Measurements from ENCODE around the gene KIF24.

GRCh38 chr9:34310215-34310614 is 18.9 kb downstream of the KIF24 start:
- TF ChIP-seq CTCF (conservative IDR thresholded peaks at IDR 0.05 in 1 of 2, IDR thresholded peaks at IDR 0.05 in 1 of 2; ENCODE audit: low read depth in 1 of 2, low read length in 2 of 2) (no peak), EZH2 (IDR thresholded peaks at IDR 0.05; ENCODE audit: low read length, missing control alignments) (no peak)
